ENCODE data around the gene IQGAP2.
"Not testable (repeated sequence)": the region's sequence is repeated elsewhere in the genome, so short reads cannot be mapped to it uniquely, and the experiment has no call there.

IQGAP2 gene

GRCh38 chr5:76514292-76514691 lies 111.2 kb downstream of the IQGAP2 start:
- DNase-seq, result no peak

- no peak for DNase-seq
Measured at GRCh38 chr5:76514713-76515112, 111.6 kb downstream of the IQGAP2 start.

- no peak for DNase-seq
Measured at GRCh38 chr5:76517334-76517733, 114.2 kb downstream of the IQGAP2 start.

GRCh38 chr5:76518246-76518645 lies 115.2 kb downstream of the IQGAP2 start:
- DNase-seq, result not testable (repeated sequence)

- no peak for DNase-seq
Measured at GRCh38 chr5:76521240-76521758, 118.2 kb downstream of the IQGAP2 start.

GRCh38 chr5:76522103-76522935 lies 119.2 kb downstream of the IQGAP2 start:
- DNase-seq, result no peak

- DNase-seq, result no peak
Measured at GRCh38 chr5:76524101-76524835, 121.2 kb downstream of the IQGAP2 start.

- DNase-seq, result no peak
Measured at GRCh38 chr5:76524868-76525267, 121.8 kb downstream of the IQGAP2 start.

GRCh38 chr5:76525956-76526355 lies 122.9 kb downstream of the IQGAP2 start:
- no peak for DNase-seq

- DNase-seq, result no peak
Measured at GRCh38 chr5:76526950-76527583, 124.0 kb downstream of the IQGAP2 start.

GRCh38 chr5:76527685-76528161 lies 124.6 kb downstream of the IQGAP2 start:
- no peak for DNase-seq

- DNase-seq, result no peak
Measured at GRCh38 chr5:76528547-76529331, 125.7 kb downstream of the IQGAP2 start.

GRCh38 chr5:76529464-76530344 lies 126.6 kb downstream of the IQGAP2 start:
- no peak for DNase-seq

GRCh38 chr5:76532052-76532451 lies 129.0 kb downstream of the IQGAP2 start:
- no peak for DNase-seq

- DNase-seq, result no peak
Measured at GRCh38 chr5:76532973-76533372, 129.9 kb downstream of the IQGAP2 start.

- DNase-seq, result no peak
Measured at GRCh38 chr5:76535577-76535976, 132.5 kb downstream of the IQGAP2 start.

GRCh38 chr5:76537073-76537543 lies 134.0 kb downstream of the IQGAP2 start:
- no peak for DNase-seq

- no peak for DNase-seq
Measured at GRCh38 chr5:76542241-76542640, 139.2 kb downstream of the IQGAP2 start.

GRCh38 chr5:76542887-76543690 lies 140.0 kb downstream of the IQGAP2 start:
- no peak for DNase-seq

- DNase-seq, result no peak
Measured at GRCh38 chr5:76544268-76544926, 141.3 kb downstream of the IQGAP2 start.
